GM12878 (cell line): ENCODE measurements around the gene IL17A. TPM values are rescaled to one million over a fixed set of nuclear protein-coding genes. Genes with fewer than 3 reads are reported as not detected.

Source experiments
- ATAC-seq: fragments of 200-7000 bp; cut with Tn5 transposase; 3 replicates; pipeline ENCODE4 v1.9.1; 2020; ENCODE audit warnings: mild to moderate bottlenecking, moderate library complexity
- BruUV-seq: library from RNA; stranded (reverse); fragments of 400-500 nt; replicated peaks from 2 replicates; lab custom pipeline; 2021; lab: Mats Ljungman, UMichigan
- CTCF ChIA-PET: fragments of 300-600 bp; sonication (Branson Sonifier 250); formaldehyde crosslinking; extraction: SDS; loops from one replicate; lab custom pipeline; 2021; ENCODE audit warnings: inconsistent platforms; lab: Yijun Ruan, JAX
- POLR2A ChIA-PET: fragments of 350-600 bp; formaldehyde crosslinking; extraction: SDS; loops from one replicate; lab custom pipeline; 2021; ENCODE audit warnings: inconsistent platforms; lab: Charles Lee
- RAD21 ChIA-PET: fragments of 300-600 bp; sonication (Branson Sonifier 250); formaldehyde crosslinking; loops from one replicate; lab custom pipeline; 2023; ENCODE audit warnings: antibody characterized with exemption; ENCODE audit not compliant: unreplicated experiment; lab: Charles Lee
- SMC1A ChIA-PET: fragments of 300-600 bp; sonication (Branson Sonifier 250); formaldehyde crosslinking; loops from one replicate; lab custom pipeline; 2023; ENCODE audit not compliant: unreplicated experiment, uncharacterized antibody; lab: Charles Lee
- DNase-seq: peaks from one replicate; pipeline ENCODE4 v3.0.0-alpha.2; 2011; ENCODE audit warnings: low read depth, low spot score
- FAIRE-seq: peaks from 3 replicates; lab custom pipeline; 2011; peaks lifted over from hg19 to GRCh38; lab: Jason Lieb, UNC
- H2AFZ ChIP-seq: 2 replicates; pipeline ENCODE4 v1.6.0; 2011; ENCODE audit warnings: low read depth, low read length, control low read depth; ENCODE audit not compliant: control insufficient read depth
- H3K27ac ChIP-seq: 2 replicates; pipeline ENCODE4 v1.5.1; 2011; ENCODE audit warnings: control low read depth; ENCODE audit not compliant: control insufficient read depth, insufficient read depth
- H3K27me3 ChIP-seq, 2 experiments: replicated peaks in 1 of 2; 2 replicates each; pipeline versions ENCODE4 v1.6.0 to v1.6.1; 2011; ENCODE audit warnings: low read length in 1 of 2; ENCODE audit not compliant: control insufficient read depth in 2 of 2, insufficient read depth in 2 of 2
- H3K36me3 ChIP-seq, 2 experiments: 2 replicates each; pipeline ENCODE4 v1.5.1; 2011; ENCODE audit warnings: low read length in 1 of 2; ENCODE audit not compliant: control insufficient read depth in 2 of 2, insufficient read depth in 2 of 2
- H3K4me1 ChIP-seq: 2 replicates; pipeline ENCODE4 v1.6.1; 2011; ENCODE audit warnings: mild to moderate bottlenecking, low read length, moderate library complexity, mixed read lengths; ENCODE audit not compliant: control insufficient read depth, insufficient read depth
- H3K4me2 ChIP-seq: 2 replicates; pipeline ENCODE4 v1.6.0; 2011; ENCODE audit warnings: control low read depth; ENCODE audit not compliant: control insufficient read depth, insufficient read depth
- H3K4me3 ChIP-seq: fragments of 200-600 bp; sonication (generic); 2 replicates; pipeline ENCODE4 v1.5.1; 2016
- H3K79me2 ChIP-seq: 2 replicates; pipeline ENCODE4 v1.6.0; 2011; ENCODE audit warnings: low read length; ENCODE audit not compliant: control insufficient read depth, insufficient read depth
- H3K9ac ChIP-seq: 2 replicates; pipeline ENCODE4 v1.8.0; 2011; ENCODE audit warnings: low read length, control low read depth, mixed read lengths; ENCODE audit not compliant: control insufficient read depth, insufficient read depth
- H3K9me3 ChIP-seq: replicated peaks from 3 replicates; pipeline ENCODE4 v1.5.1; 2011; ENCODE audit warnings: mild to moderate bottlenecking, low read length; ENCODE audit not compliant: control insufficient read depth, insufficient read depth
- H4K20me1 ChIP-seq: 2 replicates; pipeline ENCODE4 v1.6.0; 2011; ENCODE audit not compliant: control insufficient read depth, insufficient read depth
- ASH2L ChIP-seq: fragments of 300-600, 200-600 bp; sonication (generic); IDR thresholded peaks from 2 replicates; pipeline ENCODE4 v1.6.1; 2017; ENCODE audit warnings: low read depth, mild to moderate bottlenecking, borderline replicate concordance
- ATF3 ChIP-seq: IDR thresholded peaks from 2 replicates; pipeline ENCODE4 v1.6.1; 2011; ENCODE audit warnings: low read depth, mild to moderate bottlenecking, low read length, moderate library complexity, borderline replicate concordance; ENCODE audit errors: extremely low read depth
- BHLHE40 ChIP-seq, 2 experiments: fragments of 450-650 bp in 1 of 2; IDR thresholded peaks; 2 replicates each; pipeline ENCODE4 v1.6.1; 2011 to 2017; ENCODE audit warnings: low read depth in 2 of 2, borderline replicate concordance in 1 of 2, improper control_type of control experiment in 1 of 2, low read length in 1 of 2, mild to moderate bottlenecking in 1 of 2
- BMI1 ChIP-seq: fragments of 450-650 bp; IDR thresholded peaks from 2 replicates; pipeline ENCODE4 v1.6.1; 2016; ENCODE audit warnings: mild to moderate bottlenecking, moderate library complexity, borderline replicate concordance
- EED ChIP-seq: sonication (generic); IDR thresholded peaks from 2 replicates; pipeline ENCODE4 v1.6.1; 2016; ENCODE audit warnings: antibody characterized with exemption, low read depth
- EGR1 ChIP-seq, 2 experiments: IDR thresholded peaks; 1 replicate in 1 of 2; 2 replicates in 1 of 2; pipeline ENCODE4 v1.6.1; 2011 to 2012; ENCODE audit warnings: low read depth in 2 of 2, low read length in 2 of 2, borderline replicate concordance in 1 of 2, mild to moderate bottlenecking in 1 of 2, moderate library complexity in 1 of 2
- ETV6 ChIP-seq, 2 experiments: fragments of 450-650 bp in 1 of 2; IDR thresholded peaks in 1 of 2; conservative IDR thresholded peaks in 1 of 2; 2 replicates each; pipeline ENCODE4 v1.6.1; 2014; ENCODE audit warnings: antibody characterized with exemption in 1 of 2, borderline replicate concordance in 1 of 2, low read depth in 1 of 2, mild to moderate bottlenecking in 1 of 2, moderate library complexity in 1 of 2
- FOS ChIP-seq: IDR thresholded peaks from 3 replicates; pipeline ENCODE4 v1.6.1; 2011; ENCODE audit warnings: borderline replicate concordance; ENCODE audit not compliant: insufficient read length; ENCODE audit errors: extremely low read depth
- HDAC2 ChIP-seq: fragments of 200-600 bp; sonication (generic); IDR thresholded peaks from 2 replicates; pipeline ENCODE4 v1.6.1; 2017
- HDAC6 ChIP-seq: fragments of 200-600 bp; sonication (generic); IDR thresholded peaks from one replicate; pipeline ENCODE4 v1.8.0; 2017; ENCODE audit warnings: antibody characterized with exemption; ENCODE audit not compliant: unreplicated experiment
- IKZF1 ChIP-seq: fragments of 450-650 bp; conservative IDR thresholded peaks from 2 replicates; pipeline ENCODE4 v1.6.1; 2017; ENCODE audit warnings: antibody characterized with exemption, mild to moderate bottlenecking
- IRF3 ChIP-seq: fragments of 450-650 bp; IDR thresholded peaks from 2 replicates; pipeline ENCODE4 v1.6.1; 2014; ENCODE audit warnings: mild to moderate bottlenecking
- KLF5 ChIP-seq: fragments of 450-650 bp; IDR thresholded peaks from 2 replicates; pipeline ENCODE4 v1.6.1; 2014; ENCODE audit warnings: mild to moderate bottlenecking; ENCODE audit not compliant: partially characterized antibody
- MEF2A ChIP-seq: IDR thresholded peaks from 2 replicates; pipeline ENCODE4 v1.6.1; 2011; ENCODE audit warnings: low read depth, mild to moderate bottlenecking, low read length, moderate library complexity; ENCODE audit not compliant: insufficient read depth
- PKNOX1 ChIP-seq: fragments of 450-650 bp; IDR thresholded peaks from 2 replicates; pipeline ENCODE4 v1.6.1; 2016; ENCODE audit warnings: mild to moderate bottlenecking
- RELA ChIP-seq: fragments of 450-650 bp; IDR thresholded peaks from 2 replicates; pipeline ENCODE4 v1.8.0; 2014; ENCODE audit warnings: borderline replicate concordance; ENCODE audit not compliant: partially characterized antibody
- SP1 ChIP-seq: IDR thresholded peaks from one replicate; pipeline ENCODE4 v1.6.1; 2011; ENCODE audit warnings: low read depth, low read length
- SPI1 ChIP-seq: IDR thresholded peaks from 2 replicates; pipeline ENCODE4 v1.6.1; 2011; ENCODE audit warnings: low read depth, mild to moderate bottlenecking, low read length, moderate library complexity, borderline replicate concordance; ENCODE audit not compliant: insufficient read depth
- TBL1XR1 ChIP-seq: IDR thresholded peaks from 2 replicates; pipeline ENCODE4 v1.6.1; 2012; ENCODE audit warnings: low read depth, low read length, improper control_type of control experiment
- ZBED1 ChIP-seq: IDR thresholded peaks from 2 replicates; pipeline ENCODE4 v1.6.1; 2016; ENCODE audit warnings: borderline replicate concordance
- WGBS: methylation state at CpG from one replicate; pipeline ENCODE4 v1.1.6; 2016; ENCODE audit warnings: low lambda C conversion rate; ENCODE audit not compliant: insufficient replicate concordance, insufficient coverage; ENCODE audit errors: missing lambda C conversion rate; 5-methylcytosine and 5-hydroxymethylcytosine counted together
- in situ Hi-C: fragments of 300-500 bp; cut with MboI; formaldehyde crosslinking; loops from 9 replicates; pipeline ENCODE4 v1.14.3; 2018; ENCODE audit warnings: mixed read lengths
- intact Hi-C: fragments of 100-400 bp; cut with micrococcal nuclease; formaldehyde crosslinking; loops from one replicate; pipeline ENCODE4 v1.14.2; 2022; ENCODE audit not compliant: unreplicated experiment
- polyA plus RNA-seq, 11 experiments: library from polyadenylated mRNA; depleted of rRNA in 4 of 11; unstranded in 6 of 11; stranded (reverse) in 5 of 11; fragments of >200 nt; fragmentation: Nextera tagmentation in 4 of 11; fragmentation: Illumina TruSeq in 1 of 11; extraction: Ambion mirVana in 4 of 11; extraction: Trizol in 1 of 11; gene quantifications; 1 replicate in 1 of 11; 2 replicates in 10 of 11; pipeline versions ENCODE4 v1.2.1 to v1.2.3, GENCODE V29; 2011 to 2016; ENCODE audit warnings: inconsistent platforms in 2 of 11, missing spikeins in 2 of 11, low read depth in 1 of 11
- total RNA-seq, 4 experiments: library from RNA; depleted of rRNA in 3 of 4; stranded (reverse); fragments of >200 nt in 3 of 4; fragmentation: Illumina TruSeq in 1 of 4; extraction: Trizol in 1 of 4; gene quantifications; 2 replicates each; pipeline versions ENCODE4 v1.2.1 to v1.2.3, GENCODE V29; 2013 to 2021

The IL17A gene
- total and polyA plus RNA-seq, 10 of the 15 experiments (the other 5 are each of a cell fraction or from before 2014, with no cell fraction given), result not detected

DNA sequence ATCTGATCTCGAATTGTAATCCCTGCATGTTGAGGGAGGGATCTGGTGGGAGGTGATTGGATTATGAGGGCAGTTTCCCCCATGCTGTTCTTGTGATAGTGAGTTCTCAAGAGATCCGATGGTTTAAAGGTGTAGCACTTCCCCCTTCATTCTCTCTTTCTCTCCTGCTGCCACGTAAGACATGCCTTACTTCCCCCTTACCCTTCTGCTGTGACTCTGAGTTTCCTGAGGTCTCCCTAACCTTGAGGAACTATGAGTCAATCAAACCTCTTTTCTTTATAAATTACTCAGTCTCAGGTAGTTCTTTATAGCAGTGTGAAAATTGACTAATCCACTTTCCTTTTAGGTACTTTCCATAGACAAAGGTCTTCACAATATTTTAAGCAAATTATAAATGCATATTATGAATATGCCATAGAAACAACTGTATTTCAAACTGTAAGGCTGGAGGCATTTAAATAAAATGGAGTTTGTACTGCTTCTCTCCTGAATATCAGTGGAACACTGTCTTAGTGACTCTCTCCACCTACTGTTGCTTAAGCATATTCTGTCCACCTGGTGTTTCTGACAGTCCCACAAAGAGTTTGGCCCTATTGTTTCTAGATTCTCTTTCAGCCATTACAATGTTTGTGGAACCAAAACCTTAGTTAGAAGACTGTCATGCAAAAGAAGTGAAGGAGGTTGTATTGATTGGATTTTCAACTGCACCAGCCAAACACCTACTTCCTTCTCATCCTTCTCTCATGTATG, 24.3 kb upstream of the IL17A start:
- Histone ChIP-seq H3K36me3 (no peaks in the 10 kb centered on the region), H3K9ac (no peak overlapping the region), H2AFZ (no peak overlapping the region), H4K20me1 (no peaks in the 10 kb centered on the region), H3K4me2 (peak overlapping the region; percentile 26; the same call in 1 of the 2 replicates), H3K79me2 (no peaks in the 10 kb centered on the region), H3K4me1 (peaks cover 15% of the 10 kb centered on the region), H3K27me3 (no peaks in the 10 kb centered on the region), H3K27ac (no peak overlapping the region), H3K4me3 (no peak overlapping the region), H3K9me3 (peaks cover 12% of the 10 kb centered on the region; the same call in 2 of the 3 replicates)
- SMC1A ChIA-PET, result interaction anchor here (1.3 to 7.1 kb wide), 9 partner anchors 10 to 124 kb away, joined by 3 to 91 read pairs (median 6); no protein-coding TSS in a partner anchor
- CTCF ChIA-PET, result interaction anchor here (1.0 to 6.1 kb wide), 13 partner anchors 8 to 501 kb away, joined by 3 to 129 read pairs (median 6); no protein-coding TSS in a partner anchor
- intact Hi-C loops, result loop anchor here (2.0 to 5.0 kb wide), 3 partner anchors 65 to 500 kb away; no protein-coding TSS in a partner anchor
- in situ Hi-C loops, result loop anchor here (5.0 to 10.0 kb wide), 4 partner anchors 70 to 503 kb away; no protein-coding TSS in a partner anchor
- WGBS, result 17% methylated on average over 3 of the region's 3 CpGs
- RAD21 ChIA-PET, result interaction anchor here (0.6 to 4.6 kb wide), 5 partner anchors 67 to 123 kb away, joined by 3 to 51 read pairs (median 7); partner anchors contain the start of gene MCM3
- POLR2A ChIA-PET, result interaction anchor here (1.2 kb wide), 1 partner anchor 175 kb away, joined by 3 read pairs; no protein-coding TSS in a partner anchor
- ATAC-seq (peak; percentile 30; the same call in 2 of the 3 replicates), DNase-seq (no peak), FAIRE-seq (no peak)
- no TSS peak for BruUV-seq
- TF ChIP-seq TBL1XR1 (no peak), IRF3 (no peak), RELA (no peak), BHLHE40 (IDR thresholded peaks at IDR 0.05; ENCODE audit: borderline replicate concordance in 1 of 2, low read depth in 2 of 2, low read length in 1 of 2) (no peak), KLF5 (no peak), ETV6 (conservative IDR thresholded peaks at IDR 0.05 in 1 of 2, IDR thresholded peaks at IDR 0.05 in 1 of 2; ENCODE audit: borderline replicate concordance in 1 of 2, low read depth in 1 of 2) (peak in 1 of 2 experiments; percentile 95; a peak in 2 of 4 replicates), PKNOX1 (peak; percentile 74), HDAC2 (no peak), BMI1 (no peak), ZBED1 (no peak), SPI1 (peak; percentile 42; the same call in 1 of the 2 replicates), ASH2L (no peak), HDAC6 (no peak), IKZF1 (peak; percentile 21; the same call in 1 of the 2 replicates), EGR1 (IDR thresholded peaks at IDR 0.05; ENCODE audit: borderline replicate concordance in 1 of 2, low read depth in 2 of 2, low read length in 2 of 2) (peak in 1 of 2 experiments; percentile 20; a peak in 1 of 3 replicates), SP1 (no peak), MEF2A (0 out of 2 replicates have a peak, but pooled peaks have one; percentile 21), FOS (no peak), ATF3 (no peak), EED (no peak)
